ENCODE measurements around the gene SYT1.

GRCh38 chr12:79347866-79348265 is 483.3 kb downstream of the SYT1 start:
- TF ChIP-seq, protein P1, sequence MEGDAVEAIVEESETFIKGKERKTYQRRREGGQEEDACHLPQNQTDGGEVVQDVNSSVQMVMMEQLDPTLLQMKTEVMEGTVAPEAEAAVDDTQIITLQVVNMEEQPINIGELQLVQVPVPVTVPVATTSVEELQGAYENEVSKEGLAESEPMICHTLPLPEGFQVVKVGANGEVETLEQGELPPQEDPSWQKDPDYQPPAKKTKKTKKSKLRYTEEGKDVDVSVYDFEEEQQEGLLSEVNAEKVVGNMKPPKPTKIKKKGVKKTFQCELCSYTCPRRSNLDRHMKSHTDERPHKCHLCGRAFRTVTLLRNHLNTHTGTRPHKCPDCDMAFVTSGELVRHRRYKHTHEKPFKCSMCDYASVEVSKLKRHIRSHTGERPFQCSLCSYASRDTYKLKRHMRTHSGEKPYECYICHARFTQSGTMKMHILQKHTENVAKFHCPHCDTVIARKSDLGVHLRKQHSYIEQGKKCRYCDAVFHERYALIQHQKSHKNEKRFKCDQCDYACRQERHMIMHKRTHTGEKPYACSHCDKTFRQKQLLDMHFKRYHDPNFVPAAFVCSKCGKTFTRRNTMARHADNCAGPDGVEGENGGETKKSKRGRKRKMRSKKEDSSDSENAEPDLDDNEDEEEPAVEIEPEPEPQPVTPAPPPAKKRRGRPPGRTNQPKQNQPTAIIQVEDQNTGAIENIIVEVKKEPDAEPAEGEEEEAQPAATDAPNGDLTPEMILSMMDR (conservative IDR thresholded peaks at IDR 0.05; ENCODE audit: low read depth in 2 of 2) = no peak
- no peak for TF ChIP-seq POLR2AphosphoS5 (IDR thresholded peaks at IDR 0.05; ENCODE audit: low read depth)
- TF ChIP-seq JUNB (IDR thresholded peaks at IDR 0.05; ENCODE audit: unreplicated experiment) = no peak
- no peak for TF ChIP-seq EZH2 (IDR thresholded peaks at IDR 0.05; ENCODE audit: low read depth, unreplicated experiment)
- TF ChIP-seq EZH2phosphoT487 (IDR thresholded peaks at IDR 0.05; ENCODE audit: unreplicated experiment) = no peak
- no peak for TF ChIP-seq REST (IDR thresholded peaks at IDR 0.05; ENCODE audit: unreplicated experiment)
- no peak for TF ChIP-seq NANOG (IDR thresholded peaks at IDR 0.05; ENCODE audit: borderline replicate concordance)
- no peak for TF ChIP-seq STAT1 (IDR thresholded peaks at IDR 0.05; ENCODE audit: unreplicated experiment)
- TF ChIP-seq, protein P2, sequence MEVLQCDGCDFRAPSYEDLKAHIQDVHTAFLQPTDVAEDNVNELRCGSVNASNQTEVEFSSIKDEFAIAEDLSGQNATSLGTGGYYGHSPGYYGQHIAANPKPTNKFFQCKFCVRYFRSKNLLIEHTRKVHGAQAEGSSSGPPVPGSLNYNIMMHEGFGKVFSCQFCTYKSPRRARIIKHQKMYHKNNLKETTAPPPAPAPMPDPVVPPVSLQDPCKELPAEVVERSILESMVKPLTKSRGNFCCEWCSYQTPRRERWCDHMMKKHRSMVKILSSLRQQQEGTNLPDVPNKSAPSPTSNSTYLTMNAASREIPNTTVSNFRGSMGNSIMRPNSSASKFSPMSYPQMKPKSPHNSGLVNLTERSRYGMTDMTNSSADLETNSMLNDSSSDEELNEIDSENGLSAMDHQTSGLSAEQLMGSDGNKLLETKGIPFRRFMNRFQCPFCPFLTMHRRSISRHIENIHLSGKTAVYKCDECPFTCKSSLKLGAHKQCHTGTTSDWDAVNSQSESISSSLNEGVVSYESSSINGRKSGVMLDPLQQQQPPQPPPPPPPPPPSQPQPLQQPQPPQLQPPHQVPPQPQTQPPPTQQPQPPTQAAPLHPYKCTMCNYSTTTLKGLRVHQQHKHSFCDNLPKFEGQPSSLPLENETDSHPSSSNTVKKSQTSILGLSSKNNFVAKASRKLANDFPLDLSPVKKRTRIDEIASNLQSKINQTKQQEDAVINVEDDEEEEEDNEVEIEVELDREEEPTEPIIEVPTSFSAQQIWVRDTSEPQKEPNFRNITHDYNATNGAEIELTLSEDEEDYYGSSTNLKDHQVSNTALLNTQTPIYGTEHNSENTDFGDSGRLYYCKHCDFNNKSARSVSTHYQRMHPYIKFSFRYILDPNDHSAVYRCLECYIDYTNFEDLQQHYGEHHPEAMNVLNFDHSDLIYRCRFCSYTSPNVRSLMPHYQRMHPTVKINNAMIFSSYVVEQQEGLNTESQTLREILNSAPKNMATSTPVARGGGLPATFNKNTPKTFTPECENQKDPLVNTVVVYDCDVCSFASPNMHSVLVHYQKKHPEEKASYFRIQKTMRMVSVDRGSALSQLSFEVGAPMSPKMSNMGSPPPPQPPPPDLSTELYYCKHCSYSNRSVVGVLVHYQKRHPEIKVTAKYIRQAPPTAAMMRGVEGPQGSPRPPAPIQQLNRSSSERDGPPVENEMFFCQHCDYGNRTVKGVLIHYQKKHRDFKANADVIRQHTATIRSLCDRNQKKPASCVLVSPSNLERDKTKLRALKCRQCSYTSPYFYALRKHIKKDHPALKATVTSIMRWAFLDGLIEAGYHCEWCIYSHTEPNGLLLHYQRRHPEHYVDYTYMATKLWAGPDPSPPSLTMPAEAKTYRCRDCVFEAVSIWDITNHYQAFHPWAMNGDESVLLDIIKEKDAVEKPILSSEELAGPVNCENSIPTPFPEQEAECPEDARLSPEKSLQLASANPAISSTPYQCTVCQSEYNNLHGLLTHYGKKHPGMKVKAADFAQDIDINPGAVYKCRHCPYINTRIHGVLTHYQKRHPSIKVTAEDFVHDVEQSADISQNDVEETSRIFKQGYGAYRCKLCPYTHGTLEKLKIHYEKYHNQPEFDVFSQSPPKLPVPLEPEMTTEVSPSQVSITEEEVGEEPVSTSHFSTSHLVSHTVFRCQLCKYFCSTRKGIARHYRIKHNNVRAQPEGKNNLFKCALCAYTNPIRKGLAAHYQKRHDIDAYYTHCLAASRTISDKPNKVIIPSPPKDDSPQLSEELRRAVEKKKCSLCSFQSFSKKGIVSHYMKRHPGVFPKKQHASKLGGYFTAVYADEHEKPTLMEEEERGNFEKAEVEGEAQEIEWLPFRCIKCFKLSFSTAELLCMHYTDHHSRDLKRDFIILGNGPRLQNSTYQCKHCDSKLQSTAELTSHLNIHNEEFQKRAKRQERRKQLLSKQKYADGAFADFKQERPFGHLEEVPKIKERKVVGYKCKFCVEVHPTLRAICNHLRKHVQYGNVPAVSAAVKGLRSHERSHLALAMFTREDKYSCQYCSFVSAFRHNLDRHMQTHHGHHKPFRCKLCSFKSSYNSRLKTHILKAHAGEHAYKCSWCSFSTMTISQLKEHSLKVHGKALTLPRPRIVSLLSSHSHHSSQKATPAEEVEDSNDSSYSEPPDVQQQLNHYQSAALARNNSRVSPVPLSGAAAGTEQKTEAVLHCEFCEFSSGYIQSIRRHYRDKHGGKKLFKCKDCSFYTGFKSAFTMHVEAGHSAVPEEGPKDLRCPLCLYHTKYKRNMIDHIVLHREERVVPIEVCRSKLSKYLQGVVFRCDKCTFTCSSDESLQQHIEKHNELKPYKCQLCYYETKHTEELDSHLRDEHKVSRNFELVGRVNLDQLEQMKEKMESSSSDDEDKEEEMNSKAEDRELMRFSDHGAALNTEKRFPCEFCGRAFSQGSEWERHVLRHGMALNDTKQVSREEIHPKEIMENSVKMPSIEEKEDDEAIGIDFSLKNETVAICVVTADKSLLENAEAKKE (CRISPR knock-in tag; IDR thresholded peaks at IDR 0.05) = no peak
- TF ChIP-seq ETS1 (IDR thresholded peaks at IDR 0.05) = no peak
